SK-N-SH treated with all-trans-retinoic acid at 6 μM for 48 hours (cell line): ENCODE results near the gene CENPT.

Source experiments
- ATAC-seq: fragments of 200-7000 bp; cut with Tn5 transposase; 3 replicates; pipeline ENCODE4 v1.9.1; 2020; ENCODE audit warnings: mild to moderate bottlenecking, moderate library complexity
- ARNTL ChIP-seq: fragments of 450-650 bp; formaldehyde crosslinking; IDR thresholded peaks from 2 replicates; pipeline ENCODE4 v1.5.0; 2020; ENCODE audit warnings: low read depth, mild to moderate bottlenecking, moderate library complexity, borderline replicate concordance
- BACH2 ChIP-seq: fragments of 250-450 bp; sonication (Bioruptor Pico); IDR thresholded peaks from 2 replicates; pipeline ENCODE4 v1.9.0; 2021; ENCODE audit warnings: mild to moderate bottlenecking, borderline replicate concordance
- GLIS3 ChIP-seq: fragments of 250-450 bp; sonication (Bioruptor Pico); IDR thresholded peaks from 2 replicates; pipeline ENCODE4 v1.5.0; 2020; ENCODE audit warnings: mild to moderate bottlenecking, moderate library complexity
- ISL1 ChIP-seq: fragments of 250-450 bp; sonication (Bioruptor Pico); IDR thresholded peaks from 2 replicates; pipeline ENCODE4 v2.1.2; 2022; ENCODE audit warnings: mild to moderate bottlenecking, moderate library complexity
- PATZ1 ChIP-seq: fragments of 250-450 bp; sonication (Bioruptor Pico); IDR thresholded peaks from 2 replicates; pipeline ENCODE4 v1.8.0; 2020; ENCODE audit warnings: mild to moderate bottlenecking, moderate library complexity, borderline replicate concordance
- PPARA ChIP-seq: fragments of 250-450 bp; sonication (Bioruptor Pico); IDR thresholded peaks from 2 replicates; pipeline ENCODE4 v1.5.0; 2020; ENCODE audit warnings: mild to moderate bottlenecking, borderline replicate concordance
- RARB ChIP-seq: fragments of 250-450 bp; sonication (Bioruptor Pico); IDR thresholded peaks from 2 replicates; pipeline ENCODE4 v1.8.0; 2021; ENCODE audit warnings: mild to moderate bottlenecking, moderate library complexity
- SNAI2 ChIP-seq: fragments of 250-450 bp; sonication (Bioruptor Pico); IDR thresholded peaks from 2 replicates; pipeline ENCODE4 v1.5.0; 2020; ENCODE audit warnings: mild to moderate bottlenecking, moderate library complexity
- TCF4 ChIP-seq: fragments of 250-450 bp; sonication (Bioruptor Pico); IDR thresholded peaks from 2 replicates; pipeline ENCODE4 v1.8.0; 2021; ENCODE audit warnings: mild to moderate bottlenecking, moderate library complexity, borderline replicate concordance
- TOX ChIP-seq: fragments of 250-450 bp; sonication (Bioruptor Pico); IDR thresholded peaks from 2 replicates; pipeline ENCODE4 v1.8.0; 2021; ENCODE audit warnings: mild to moderate bottlenecking, moderate library complexity, borderline replicate concordance
- ZC3H10 ChIP-seq: fragments of 250-450 bp; sonication (Bioruptor Pico); IDR thresholded peaks from 2 replicates; pipeline ENCODE4 v1.5.1; 2021; ENCODE audit warnings: mild to moderate bottlenecking, moderate library complexity
- ZFP3 ChIP-seq: fragments of 250-450 bp; sonication (Bioruptor Pico); IDR thresholded peaks from 2 replicates; pipeline ENCODE4 v1.5.0; 2020; ENCODE audit warnings: mild to moderate bottlenecking, moderate library complexity
- ZFP30 ChIP-seq: fragments of 450-650 bp; formaldehyde crosslinking; IDR thresholded peaks from 2 replicates; pipeline ENCODE4 v1.5.0; 2022; ENCODE audit warnings: mild to moderate bottlenecking, moderate library complexity
- ZNF70 ChIP-seq: fragments of 450-650 bp; formaldehyde crosslinking; IDR thresholded peaks from 2 replicates; pipeline ENCODE4 v1.5.0; 2020; ENCODE audit warnings: mild to moderate bottlenecking, moderate library complexity
- ZNF8 ChIP-seq: fragments of 450-650 bp; formaldehyde crosslinking; IDR thresholded peaks from 2 replicates; pipeline ENCODE4 v1.5.0; 2020; ENCODE audit warnings: mild to moderate bottlenecking, moderate library complexity
- TF ChIP-seq, protein P1 (sequence below): fragments of 250-450 bp; sonication (Bioruptor Pico); IDR thresholded peaks from 2 replicates; pipeline ENCODE4 v1.8.0; 2021; ENCODE audit warnings: low read depth, mild to moderate bottlenecking, moderate library complexity, borderline replicate concordance
- TF ChIP-seq, protein P2 (sequence below): fragments of 250-450 bp; sonication (Bioruptor Pico); IDR thresholded peaks from 2 replicates; pipeline ENCODE4 v1.5.1; 2021; ENCODE audit warnings: mild to moderate bottlenecking, moderate library complexity
- TF ChIP-seq, protein P3 (sequence below): fragments of 250-450 bp; sonication (Bioruptor Pico); IDR thresholded peaks from 2 replicates; pipeline ENCODE4 v1.5.0; 2020; ENCODE audit warnings: mild to moderate bottlenecking, moderate library complexity
- TF ChIP-seq, protein P4 (sequence below): fragments of 250-450 bp; sonication (Bioruptor Pico); IDR thresholded peaks from 2 replicates; pipeline ENCODE4 v1.5.1; 2020; ENCODE audit warnings: low read depth, mild to moderate bottlenecking, moderate library complexity

CENPT gene

GRCh38 chr16:67880584-67880983 lies 33.1 kb upstream of the CENPT start (continued):
- TF ChIP-seq, protein P1, sequence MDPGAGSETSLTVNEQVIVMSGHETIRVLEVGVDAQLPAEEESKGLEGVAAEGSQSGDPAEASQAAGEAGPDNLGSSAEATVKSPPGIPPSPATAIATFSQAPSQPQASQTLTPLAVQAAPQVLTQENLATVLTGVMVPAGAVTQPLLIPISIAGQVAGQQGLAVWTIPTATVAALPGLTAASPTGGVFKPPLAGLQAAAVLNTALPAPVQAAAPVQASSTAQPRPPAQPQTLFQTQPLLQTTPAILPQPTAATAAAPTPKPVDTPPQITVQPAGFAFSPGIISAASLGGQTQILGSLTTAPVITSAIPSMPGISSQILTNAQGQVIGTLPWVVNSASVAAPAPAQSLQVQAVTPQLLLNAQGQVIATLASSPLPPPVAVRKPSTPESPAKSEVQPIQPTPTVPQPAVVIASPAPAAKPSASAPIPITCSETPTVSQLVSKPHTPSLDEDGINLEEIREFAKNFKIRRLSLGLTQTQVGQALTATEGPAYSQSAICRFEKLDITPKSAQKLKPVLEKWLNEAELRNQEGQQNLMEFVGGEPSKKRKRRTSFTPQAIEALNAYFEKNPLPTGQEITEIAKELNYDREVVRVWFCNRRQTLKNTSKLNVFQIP (CRISPR knock-in tag) = no peak

- ATAC-seq = no peak
- no peak for TF ChIP-seq ISL1 (CRISPR knock-in tag)
These were observed 32.4 kb upstream of the CENPT start for GRCh38 chr16:67879936-67880335.

DNA sequence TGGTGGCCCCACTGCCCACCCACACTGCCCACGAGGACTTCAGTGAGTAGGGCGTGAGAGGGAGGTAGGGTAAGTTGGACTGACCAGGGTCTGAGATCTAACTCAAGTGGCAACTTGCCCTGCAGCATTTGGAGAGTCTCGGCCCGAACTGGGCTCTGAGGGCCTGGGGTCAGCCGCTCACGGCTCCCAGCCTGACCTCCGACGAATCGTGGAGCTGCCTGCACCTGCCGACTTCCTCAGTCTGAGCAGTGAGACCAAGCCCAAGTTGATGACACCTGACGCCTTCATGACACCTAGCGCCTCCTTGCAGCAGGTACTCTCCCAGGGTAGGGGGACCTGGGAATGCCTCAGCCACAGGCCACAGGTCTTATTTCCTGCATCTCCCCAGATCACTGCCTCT lies 32.0 kb upstream of the CENPT start:
- TF ChIP-seq, protein P1 (CRISPR knock-in tag) = no peak
- TF ChIP-seq ZNF8 (no peak), ZC3H10 (CRISPR knock-in tag) (no peak), ZFP30 (CRISPR knock-in tag) (no peak), TCF4 (no peak), PPARA (CRISPR knock-in tag) (no peak)
- TF ChIP-seq, protein P2, sequence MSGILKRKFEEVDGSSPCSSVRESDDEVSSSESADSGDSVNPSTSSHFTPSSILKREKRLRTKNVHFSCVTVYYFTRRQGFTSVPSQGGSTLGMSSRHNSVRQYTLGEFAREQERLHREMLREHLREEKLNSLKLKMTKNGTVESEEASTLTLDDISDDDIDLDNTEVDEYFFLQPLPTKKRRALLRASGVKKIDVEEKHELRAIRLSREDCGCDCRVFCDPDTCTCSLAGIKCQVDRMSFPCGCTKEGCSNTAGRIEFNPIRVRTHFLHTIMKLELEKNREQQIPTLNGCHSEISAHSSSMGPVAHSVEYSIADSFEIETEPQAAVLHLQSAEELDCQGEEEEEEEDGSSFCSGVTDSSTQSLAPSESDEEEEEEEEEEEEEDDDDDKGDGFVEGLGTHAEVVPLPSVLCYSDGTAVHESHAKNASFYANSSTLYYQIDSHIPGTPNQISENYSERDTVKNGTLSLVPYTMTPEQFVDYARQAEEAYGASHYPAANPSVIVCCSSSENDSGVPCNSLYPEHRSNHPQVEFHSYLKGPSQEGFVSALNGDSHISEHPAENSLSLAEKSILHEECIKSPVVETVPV = no peak
- ATAC-seq = no peak

DNA sequence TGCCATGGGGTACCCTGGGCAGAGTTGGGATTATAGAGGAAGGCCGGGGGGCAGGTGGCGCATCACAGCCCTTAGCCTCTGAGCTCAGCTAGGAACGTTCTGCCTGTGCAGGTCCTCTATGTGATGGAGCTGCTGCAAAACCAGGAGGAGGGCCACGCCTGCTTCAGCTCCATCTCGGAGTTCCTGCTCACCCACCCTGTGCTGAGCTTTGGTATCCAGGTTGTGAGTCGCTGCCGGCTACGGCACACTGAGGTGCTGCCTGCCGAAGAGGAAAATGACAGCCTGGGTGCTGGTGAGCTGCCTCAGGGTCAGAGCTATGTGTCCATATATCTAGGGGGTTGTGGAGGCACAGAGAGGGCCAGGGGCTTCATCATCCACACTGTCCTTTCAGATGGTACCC lies 31.4 kb upstream of the CENPT start:
- no peak for ATAC-seq
- TF ChIP-seq ZFP3 (CRISPR knock-in tag) (no peak), TOX (CRISPR knock-in tag) (no peak), PPARA (CRISPR knock-in tag) (no peak), RARB (CRISPR knock-in tag) (no peak), ISL1 (CRISPR knock-in tag) (no peak), ZNF70 (CRISPR knock-in tag) (no peak), BACH2 (CRISPR knock-in tag) (no peak), SNAI2 (no peak), TCF4 (no peak), GLIS3 (no peak), PATZ1 (no peak), ARNTL (CRISPR knock-in tag) (no peak)
- TF ChIP-seq, protein P2 = no peak
- TF ChIP-seq, protein P1 (CRISPR knock-in tag) = no peak
- TF ChIP-seq, protein P3, sequence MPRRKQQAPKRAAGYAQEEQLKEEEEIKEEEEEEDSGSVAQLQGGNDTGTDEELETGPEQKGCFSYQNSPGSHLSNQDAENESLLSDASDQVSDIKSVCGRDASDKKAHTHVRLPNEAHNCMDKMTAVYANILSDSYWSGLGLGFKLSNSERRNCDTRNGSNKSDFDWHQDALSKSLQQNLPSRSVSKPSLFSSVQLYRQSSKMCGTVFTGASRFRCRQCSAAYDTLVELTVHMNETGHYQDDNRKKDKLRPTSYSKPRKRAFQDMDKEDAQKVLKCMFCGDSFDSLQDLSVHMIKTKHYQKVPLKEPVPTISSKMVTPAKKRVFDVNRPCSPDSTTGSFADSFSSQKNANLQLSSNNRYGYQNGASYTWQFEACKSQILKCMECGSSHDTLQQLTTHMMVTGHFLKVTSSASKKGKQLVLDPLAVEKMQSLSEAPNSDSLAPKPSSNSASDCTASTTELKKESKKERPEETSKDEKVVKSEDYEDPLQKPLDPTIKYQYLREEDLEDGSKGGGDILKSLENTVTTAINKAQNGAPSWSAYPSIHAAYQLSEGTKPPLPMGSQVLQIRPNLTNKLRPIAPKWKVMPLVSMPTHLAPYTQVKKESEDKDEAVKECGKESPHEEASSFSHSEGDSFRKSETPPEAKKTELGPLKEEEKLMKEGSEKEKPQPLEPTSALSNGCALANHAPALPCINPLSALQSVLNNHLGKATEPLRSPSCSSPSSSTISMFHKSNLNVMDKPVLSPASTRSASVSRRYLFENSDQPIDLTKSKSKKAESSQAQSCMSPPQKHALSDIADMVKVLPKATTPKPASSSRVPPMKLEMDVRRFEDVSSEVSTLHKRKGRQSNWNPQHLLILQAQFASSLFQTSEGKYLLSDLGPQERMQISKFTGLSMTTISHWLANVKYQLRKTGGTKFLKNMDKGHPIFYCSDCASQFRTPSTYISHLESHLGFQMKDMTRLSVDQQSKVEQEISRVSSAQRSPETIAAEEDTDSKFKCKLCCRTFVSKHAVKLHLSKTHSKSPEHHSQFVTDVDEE (CRISPR knock-in tag) = no peak
- TF ChIP-seq, protein P4, sequence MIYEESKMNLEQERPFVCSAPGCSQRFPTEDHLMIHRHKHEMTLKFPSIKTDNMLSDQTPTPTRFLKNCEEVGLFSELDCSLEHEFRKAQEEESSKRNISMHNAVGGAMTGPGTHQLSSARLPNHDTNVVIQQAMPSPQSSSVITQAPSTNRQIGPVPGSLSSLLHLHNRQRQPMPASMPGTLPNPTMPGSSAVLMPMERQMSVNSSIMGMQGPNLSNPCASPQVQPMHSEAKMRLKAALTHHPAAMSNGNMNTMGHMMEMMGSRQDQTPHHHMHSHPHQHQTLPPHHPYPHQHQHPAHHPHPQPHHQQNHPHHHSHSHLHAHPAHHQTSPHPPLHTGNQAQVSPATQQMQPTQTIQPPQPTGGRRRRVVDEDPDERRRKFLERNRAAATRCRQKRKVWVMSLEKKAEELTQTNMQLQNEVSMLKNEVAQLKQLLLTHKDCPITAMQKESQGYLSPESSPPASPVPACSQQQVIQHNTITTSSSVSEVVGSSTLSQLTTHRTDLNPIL (CRISPR knock-in tag) = no peak
- TF ChIP-seq, all 23 proteins: peak for 0
